H1 (cell line): ENCODE measurements around the gene TTBK1. TPM values are rescaled to one million over a fixed set of nuclear protein-coding genes. Genes with fewer than 3 reads are reported as not detected.

Experiments used
- CBX5 ChIP-seq: fragments of 300-800, 300-1000 bp; sonication (generic); IDR thresholded peaks from 2 replicates; pipeline ENCODE4 v1.7.1; 2016; ENCODE audit warnings: antibody characterized with exemption, low read length, low read depth
- E2F6 ChIP-seq: IDR thresholded peaks from 2 replicates; pipeline ENCODE4 v1.6.1; 2012; ENCODE audit warnings: inconsistent platforms
- KDM4A ChIP-seq: IDR thresholded peaks from one replicate; pipeline ENCODE4 v1.7.1; 2012; ENCODE audit warnings: low read depth, mild to moderate bottlenecking, moderate library complexity, low read length, inconsistent platforms; ENCODE audit not compliant: severe bottlenecking
- RXRA ChIP-seq: IDR thresholded peaks from 2 replicates; pipeline ENCODE4 v1.6.1; 2011; ENCODE audit warnings: low read depth, mild to moderate bottlenecking, low read length, moderate library complexity; ENCODE audit not compliant: insufficient read depth
- TCF12 ChIP-seq: IDR thresholded peaks from 2 replicates; pipeline ENCODE4 v1.6.1; 2011; ENCODE audit warnings: low read depth, mild to moderate bottlenecking, low read length
- TEAD4 ChIP-seq: IDR thresholded peaks from 2 replicates; pipeline ENCODE4 v1.6.1; 2012; ENCODE audit warnings: low read depth, low read length, inconsistent platforms, mixed read lengths
- polyA plus RNA-seq, 7 experiments: library from polyadenylated mRNA; depleted of rRNA in 3 of 7; stranded (reverse) in 5 of 7; unstranded in 2 of 7; fragments of >200 nt in 5 of 7; fragments of 200-250 nt in 2 of 7; gene quantifications; 1 replicate in 5 of 7; 2 replicates in 1 of 7; 4 replicates in 1 of 7; pipeline versions ENCODE4 v1.2.1 to v1.2.3, GENCODE V29; 2011 to 2013; ENCODE audit warnings: missing spikeins in 2 of 7, mixed read lengths in 2 of 7
- total RNA-seq: library from RNA; stranded (reverse); fragmentation: NEBNext Ultra II Directional; extraction: Animal tissue kit (Norgen Biotek cat#: 25700); gene quantifications from 2 replicates; pipeline ENCODE4 v1.2.1, GENCODE V29; 2021
- TF ChIP-seq, protein P1 (sequence below): IDR thresholded peaks from 2 replicates; pipeline ENCODE4 v1.6.1; 2011; ENCODE audit warnings: low read length, improper control_type of control experiment

Gene TTBK1
- total and polyA plus RNA-seq, 2 of the 8 experiments (the other 6 are each of a cell fraction or from before 2014, with no cell fraction given), result 0.53 to 1.6 TPM

DNA sequence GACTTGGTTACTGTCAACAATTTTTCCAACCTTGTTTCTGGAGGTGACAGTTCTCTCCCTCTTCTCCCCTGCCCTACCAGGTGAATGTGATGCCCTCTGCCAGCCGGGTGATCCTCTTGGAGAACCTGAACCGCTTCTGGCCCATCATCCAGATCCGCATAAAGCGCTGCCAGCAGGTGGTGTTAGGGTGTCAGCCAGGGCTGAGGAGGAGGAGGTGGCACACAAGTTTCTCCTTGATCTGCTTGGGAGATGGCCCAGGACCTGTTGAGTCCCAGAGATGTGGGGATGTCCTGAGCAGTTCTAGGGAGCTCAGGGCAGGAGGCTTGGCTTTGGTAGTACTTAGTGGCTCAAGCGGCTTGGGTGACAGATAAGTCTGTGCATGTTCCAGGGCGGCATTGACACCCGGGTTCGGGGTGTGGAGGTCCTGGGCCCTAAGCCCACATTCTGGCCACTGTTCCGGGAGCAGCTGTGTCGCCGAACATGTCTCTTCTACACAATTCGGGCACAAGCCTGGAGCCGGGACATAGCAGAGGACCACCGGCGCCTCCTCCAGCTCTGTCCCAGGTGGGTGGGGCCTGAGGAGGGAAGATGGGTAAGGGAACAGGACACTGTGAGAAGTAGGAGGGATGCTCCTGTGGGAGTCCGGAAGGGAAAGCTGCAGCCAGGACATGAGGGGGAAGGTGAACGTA lies 40.1 kb upstream of the TTBK1 start (continued):
- no peak for TF ChIP-seq E2F6
- no peak for TF ChIP-seq KDM4A
- TF ChIP-seq CBX5, result no peak
- TF ChIP-seq TCF12, result no peak
- TF ChIP-seq, protein P1, sequence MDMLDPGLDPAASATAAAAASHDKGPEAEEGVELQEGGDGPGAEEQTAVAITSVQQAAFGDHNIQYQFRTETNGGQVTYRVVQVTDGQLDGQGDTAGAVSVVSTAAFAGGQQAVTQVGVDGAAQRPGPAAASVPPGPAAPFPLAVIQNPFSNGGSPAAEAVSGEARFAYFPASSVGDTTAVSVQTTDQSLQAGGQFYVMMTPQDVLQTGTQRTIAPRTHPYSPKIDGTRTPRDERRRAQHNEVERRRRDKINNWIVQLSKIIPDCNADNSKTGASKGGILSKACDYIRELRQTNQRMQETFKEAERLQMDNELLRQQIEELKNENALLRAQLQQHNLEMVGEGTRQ, result no peak
- no peak for TF ChIP-seq RXRA
- TF ChIP-seq TEAD4, result no peak
